Parathyroid adenoma (tissue), 2 donors: Measurements from ENCODE around the gene ZNF768.

ENCODE experiments used
- H2AFZ ChIP-seq: fragments of 300-600 bp; sonication (generic); one replicate; pipeline ENCODE4 v1.7.0; 2017; ENCODE audit warnings: antibody characterized with exemption, mild to moderate bottlenecking
- H3K27ac ChIP-seq: fragments of 300-600 bp; sonication (generic); one replicate; pipeline ENCODE4 v1.7.0; 2017
- H3K27me3 ChIP-seq: fragments of 300-600 bp; sonication (generic); one replicate; pipeline ENCODE4 v1.7.0; 2017; ENCODE audit warnings: low read length; ENCODE audit not compliant: control insufficient read depth, insufficient read depth
- H3K36me3 ChIP-seq: fragments of 300-600 bp; sonication (generic); one replicate; pipeline ENCODE4 v1.7.0; 2017; ENCODE audit warnings: low read length; ENCODE audit not compliant: control insufficient read depth, insufficient read depth
- H3K4me1 ChIP-seq: fragments of 300-600 bp; sonication (generic); one replicate; pipeline ENCODE4 v1.7.0; 2017; ENCODE audit warnings: control low read depth
- H3K4me2 ChIP-seq: fragments of 300-600 bp; sonication (generic); one replicate; pipeline ENCODE4 v1.7.0; 2017; ENCODE audit warnings: low read length
- H3K4me3 ChIP-seq: fragments of 300-600 bp; sonication (generic); one replicate; pipeline ENCODE4 v1.7.0; 2017; ENCODE audit warnings: low read depth, low read length
- H3K79me2 ChIP-seq: fragments of 300-600 bp; sonication (generic); one replicate; pipeline ENCODE4 v1.7.0; 2017; ENCODE audit warnings: control low read depth
- H3K9ac ChIP-seq: fragments of 300-600 bp; sonication (generic); one replicate; pipeline ENCODE4 v1.7.0; 2017; ENCODE audit warnings: mild to moderate bottlenecking
- H3K9me3 ChIP-seq: fragments of 300-600 bp; sonication (generic); one replicate; pipeline ENCODE4 v1.7.0; 2017; ENCODE audit warnings: low read length; ENCODE audit not compliant: control insufficient read depth
- CTCF ChIP-seq: fragments of 300-600 bp; sonication (generic); IDR thresholded peaks from one replicate; pipeline ENCODE4 v1.7.0; 2017; ENCODE audit warnings: antibody characterized with exemption, mild to moderate bottlenecking
- donor health status: primary hyperparathyroidism.

The ZNF768 gene

DNA sequence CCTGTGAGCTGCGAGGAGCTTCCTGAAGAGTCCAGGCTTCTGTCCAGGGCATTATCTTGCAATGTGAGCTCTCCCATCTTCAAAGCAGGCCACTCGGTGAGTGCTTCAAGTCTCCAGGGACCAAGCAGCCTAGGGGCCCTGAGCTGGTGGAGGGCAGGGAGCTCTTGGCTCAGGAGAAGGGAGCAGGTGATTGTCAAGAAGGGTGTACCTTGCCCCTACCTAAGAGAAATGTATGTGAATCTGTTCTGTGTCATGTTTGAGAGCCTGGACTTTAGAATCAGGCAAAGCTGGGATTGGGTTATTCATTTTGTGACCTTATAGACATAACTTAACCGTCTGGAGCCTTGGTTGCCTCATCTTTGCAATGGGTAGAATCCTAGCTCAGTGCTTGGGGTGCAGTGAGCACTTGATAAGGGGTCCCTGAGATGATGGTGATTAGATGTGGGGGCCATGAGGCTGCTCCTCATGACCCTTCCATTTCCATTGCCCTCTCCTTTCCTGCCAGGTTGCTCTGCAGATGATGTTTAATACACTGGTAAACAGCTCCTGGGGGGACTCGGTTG lies 15.9 kb downstream of the ZNF768 start:
- H3K27ac ChIP-seq = no peak overlapping the region

DNA sequence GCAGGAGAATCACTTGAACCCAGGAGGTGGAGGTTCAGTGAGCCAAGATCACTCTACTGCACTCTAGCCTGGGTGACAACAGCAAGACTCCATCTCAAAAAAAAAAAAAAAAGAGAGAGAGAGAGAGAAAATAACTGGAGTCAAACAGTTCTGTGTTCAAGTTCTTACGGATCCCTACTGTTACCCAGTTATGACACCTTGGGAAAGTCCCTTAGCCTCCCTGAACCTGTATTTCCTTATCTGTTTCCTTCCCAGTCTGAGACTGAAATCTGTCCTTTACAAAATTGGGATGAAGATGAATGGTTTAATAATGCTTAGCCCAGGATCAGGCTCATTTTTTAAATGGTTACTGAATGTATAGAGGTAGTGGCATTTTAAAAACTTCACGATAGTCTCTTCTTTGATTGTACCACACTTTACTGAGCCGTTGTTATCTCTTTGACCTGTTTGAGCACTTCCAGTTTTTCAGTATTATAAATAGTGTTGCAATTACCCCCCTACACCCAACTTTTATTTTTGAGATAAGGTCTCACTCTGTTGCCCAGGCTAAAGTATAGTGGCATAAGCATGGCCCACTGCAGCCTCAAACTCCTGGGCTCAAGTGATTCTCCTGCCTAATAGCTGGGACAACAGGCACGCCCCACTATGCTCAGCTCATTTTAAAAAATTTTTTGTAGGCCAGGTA lies 17.1 kb downstream of the ZNF768 start:
- TF ChIP-seq CTCF = no peak
- H2AFZ ChIP-seq = no peak overlapping the region
- no peaks in the 10 kb centered on the region for H3K9me3 ChIP-seq
- no peaks in the 10 kb centered on the region for H3K36me3 ChIP-seq
- no peaks in the 10 kb centered on the region for H3K4me1 ChIP-seq
- H3K79me2 ChIP-seq = no peaks in the 10 kb centered on the region
- H3K27ac ChIP-seq = no peak overlapping the region
- H3K9ac ChIP-seq = no peak overlapping the region
- no peak overlapping the region for H3K4me3 ChIP-seq
- no peaks in the 10 kb centered on the region for H3K27me3 ChIP-seq
- no peak overlapping the region for H3K4me2 ChIP-seq

More for the DNA sequence above, 15.9 kb downstream of the ZNF768 start:
- Histone ChIP-seq H3K27me3 (no peaks in the 10 kb centered on the region), H3K79me2 (no peaks in the 10 kb centered on the region), H3K9ac (no peak overlapping the region), H3K4me3 (no peak overlapping the region), H3K4me2 (no peak overlapping the region), H2AFZ (no peak overlapping the region), H3K36me3 (no peaks in the 10 kb centered on the region), H3K4me1 (no peaks in the 10 kb centered on the region), H3K9me3 (no peaks in the 10 kb centered on the region)
- TF ChIP-seq CTCF = no peak

DNA sequence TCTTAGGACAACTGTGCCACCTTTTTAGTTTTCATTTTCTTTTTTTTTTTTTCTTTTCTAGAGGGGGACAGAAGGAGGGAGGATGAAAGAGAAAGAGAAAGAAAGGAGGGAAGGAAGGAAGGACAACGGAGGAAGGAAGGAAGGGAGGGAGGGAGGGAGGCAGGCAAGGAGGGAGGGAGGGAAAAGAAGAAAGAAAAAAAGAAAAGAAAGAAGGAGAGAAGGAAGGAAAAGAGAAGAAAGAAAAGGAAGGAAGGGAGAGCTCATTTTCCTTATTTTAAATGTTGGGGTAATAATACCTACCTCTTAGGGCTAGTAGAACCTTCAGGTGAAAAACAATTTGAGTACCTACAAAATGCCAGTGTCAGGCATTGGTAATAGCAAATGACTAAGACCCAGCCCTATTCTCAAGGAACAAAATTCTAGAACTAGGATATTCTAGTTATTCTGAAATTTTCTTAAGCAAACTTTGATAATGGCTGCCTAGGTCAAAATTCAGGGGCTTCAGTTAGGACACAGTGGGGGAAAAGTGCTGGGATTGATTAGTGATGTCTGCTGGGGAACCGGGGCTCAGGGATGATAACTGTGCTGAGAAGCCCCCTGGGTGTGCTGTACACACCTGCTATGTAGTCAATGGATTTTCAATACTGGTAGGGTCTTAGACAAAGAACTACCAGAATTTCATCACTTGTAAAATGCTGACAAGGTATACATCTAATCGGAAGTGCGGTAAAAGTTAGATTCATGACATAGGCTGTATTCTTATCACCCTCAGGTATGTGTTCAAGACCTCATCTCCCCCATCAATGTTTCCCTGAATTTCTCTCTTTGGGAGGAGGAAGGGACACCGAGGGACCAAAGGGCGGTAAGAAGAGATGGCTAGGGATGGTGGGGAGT lies 22.7 kb downstream of the ZNF768 start:
- Histone ChIP-seq H3K9ac (no peak overlapping the region), H3K27me3 (no peaks in the 10 kb centered on the region), H3K27ac (no peak overlapping the region), H3K79me2 (no peaks in the 10 kb centered on the region), H3K4me1 (no peaks in the 10 kb centered on the region), H3K4me2 (no peak overlapping the region), H3K4me3 (no peak overlapping the region), H3K36me3 (no peaks in the 10 kb centered on the region), H2AFZ (no peak overlapping the region), H3K9me3 (no peaks in the 10 kb centered on the region)
- TF ChIP-seq CTCF = no peak

DNA sequence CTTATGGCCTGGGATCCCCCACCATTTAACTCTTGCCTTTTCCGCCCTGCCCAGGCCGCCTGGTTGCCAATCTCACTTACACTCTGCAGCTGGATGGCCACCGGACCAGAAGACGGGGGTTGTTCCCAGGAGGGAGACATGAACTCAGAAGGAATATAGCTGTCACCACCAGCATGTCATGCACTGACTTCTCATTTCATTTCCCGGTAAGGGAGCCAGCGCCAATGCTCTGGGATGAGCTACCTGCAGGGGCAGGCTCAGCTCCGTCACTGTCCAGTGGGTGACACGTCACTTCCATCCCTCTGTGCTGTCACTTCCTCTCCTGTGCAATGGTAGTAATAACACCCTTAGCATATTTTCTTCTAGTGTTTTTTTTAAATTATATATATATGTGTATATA lies 27.1 kb downstream of the ZNF768 start:
- no peak for TF ChIP-seq CTCF
- Histone ChIP-seq H3K79me2 (no peaks in the 10 kb centered on the region), H3K36me3 (no peaks in the 10 kb centered on the region), H3K9ac (no peak overlapping the region), H3K4me3 (no peak overlapping the region), H3K9me3 (no peaks in the 10 kb centered on the region), H3K4me1 (no peaks in the 10 kb centered on the region), H3K27me3 (no peaks in the 10 kb centered on the region), H3K27ac (no peak overlapping the region), H2AFZ (no peak overlapping the region), H3K4me2 (no peak overlapping the region)
